CD4-positive, alpha-beta T cell treated with Interleukin-12 subunit alpha and Interleukin-12 subunit beta, for 1 hour (primary cell): ENCODE data around the gene KRT32.
A peak's percentile ranks its signal among the peaks of the same experiment; 100 is the strongest.

Experiments used
- DNase-seq: peaks from one replicate; pipeline ENCODE4 v3.0.0-alpha.2; 2020

KRT32 gene

DNA sequence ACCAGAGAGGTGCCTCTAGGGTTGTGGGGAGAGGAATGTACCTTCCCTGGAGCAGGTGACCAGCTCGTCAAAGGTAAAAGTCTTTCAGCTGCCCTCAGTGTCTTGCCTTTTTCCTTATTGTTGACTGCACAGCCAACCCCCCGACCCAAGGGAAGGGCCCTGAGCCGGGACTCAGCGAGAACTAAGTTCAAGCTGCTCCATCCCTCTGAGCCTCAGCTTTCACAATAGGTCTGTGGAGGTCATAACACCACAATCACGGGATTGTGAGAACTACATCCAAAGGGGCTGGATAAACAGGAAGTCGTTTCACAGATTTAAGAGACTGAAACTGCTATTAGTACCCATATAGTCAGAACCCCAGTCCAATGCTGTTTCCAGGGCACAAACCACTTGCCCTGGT lies 25.2 kb upstream of the KRT32 start:
- DNase-seq, result no peak

DNA sequence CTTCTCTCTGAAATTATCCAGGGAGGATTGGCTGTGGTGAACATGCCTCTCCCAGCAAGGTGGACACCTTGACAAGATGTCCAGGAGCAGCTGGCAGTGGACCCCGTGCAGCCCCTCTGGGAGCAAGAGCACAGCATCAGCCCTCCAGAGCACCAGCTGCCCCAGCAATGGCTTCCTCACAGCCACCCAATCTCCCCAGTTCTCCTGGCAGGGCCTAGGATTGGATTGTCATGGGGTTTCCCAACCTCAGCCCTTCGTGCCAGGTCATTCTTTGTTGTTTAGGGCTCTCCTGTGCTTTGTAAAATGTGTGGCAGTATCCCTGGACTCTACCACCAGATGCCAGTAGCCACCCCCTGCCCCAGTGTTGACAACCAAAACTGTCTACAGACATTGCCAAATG lies 24.3 kb upstream of the KRT32 start:
- DNase-seq, result no peak

DNA sequence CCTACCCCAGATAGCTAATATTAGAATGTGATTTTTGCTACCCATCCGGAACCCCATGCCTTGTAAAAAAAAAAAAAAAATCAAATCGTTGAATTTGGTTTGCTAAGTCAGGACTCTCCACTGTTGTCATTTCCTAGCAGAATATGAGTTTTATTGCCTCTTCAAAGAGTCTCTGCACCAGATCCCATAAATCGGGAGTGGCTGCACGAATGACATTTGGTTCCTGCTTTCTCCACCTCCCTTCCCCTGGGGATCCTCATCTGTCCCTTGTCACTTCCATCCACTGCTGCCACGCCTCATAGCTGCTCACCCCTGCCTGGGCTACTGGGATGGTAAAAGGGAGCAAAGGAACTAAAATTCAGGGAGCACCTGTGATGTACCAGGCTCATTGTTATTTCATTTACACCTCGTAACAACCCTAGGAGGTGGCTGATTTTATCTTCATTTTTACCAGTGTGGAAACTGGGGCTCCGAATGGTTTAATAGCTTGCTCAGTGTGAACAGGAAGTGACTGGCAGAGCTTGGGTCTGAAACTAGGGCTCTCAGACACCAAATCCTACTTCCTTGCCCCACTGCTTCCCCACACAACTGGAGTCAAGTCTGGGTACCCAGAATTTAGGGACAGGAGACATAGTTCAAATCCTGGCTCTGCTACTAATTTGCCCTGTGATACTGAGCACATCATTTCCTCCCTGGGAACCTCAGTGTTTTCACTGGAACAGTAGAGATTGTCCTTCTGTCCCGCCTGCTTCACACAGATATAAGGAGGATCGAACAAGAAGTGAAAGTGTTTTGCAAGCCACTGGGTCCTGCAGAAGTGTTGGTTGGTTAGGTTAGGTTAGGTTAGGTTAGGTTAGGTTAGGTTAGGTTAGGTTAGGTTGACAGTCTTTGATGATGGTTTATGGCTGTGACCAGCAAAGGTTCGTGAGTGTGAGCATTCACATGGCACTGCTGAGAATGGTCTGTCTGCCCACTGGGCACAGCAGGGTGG lies 23.1 kb upstream of the KRT32 start:
- DNase-seq, result no peak

DNA sequence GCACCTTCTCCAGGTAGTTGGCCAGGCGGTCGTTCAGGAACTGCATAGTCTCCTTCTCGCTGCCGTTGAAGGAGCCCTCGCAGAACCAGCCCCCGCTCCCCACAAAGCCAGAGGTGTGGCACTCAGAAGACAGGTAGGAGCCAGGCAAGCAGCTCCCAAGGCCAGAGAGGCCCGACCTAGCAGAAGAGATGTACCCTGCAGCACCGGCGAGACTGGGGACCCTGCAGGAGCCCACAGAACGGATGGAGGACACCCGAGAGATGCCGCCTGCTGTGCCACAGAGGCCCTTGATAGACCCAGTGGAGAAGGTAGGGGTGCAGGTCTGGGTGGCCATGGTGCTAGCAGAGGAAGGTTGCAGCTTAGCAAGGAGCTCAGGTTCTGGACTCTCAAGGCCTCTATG lies 22.3 kb upstream of the KRT32 start, which contains the start of gene KRT36:
TSS of gene KRT36 (minus strand) at position 380 of the 400 bp plus-strand sequence. CDS start at position 334, 46 bp downstream.
- DNase-seq, result no peak

DNA sequence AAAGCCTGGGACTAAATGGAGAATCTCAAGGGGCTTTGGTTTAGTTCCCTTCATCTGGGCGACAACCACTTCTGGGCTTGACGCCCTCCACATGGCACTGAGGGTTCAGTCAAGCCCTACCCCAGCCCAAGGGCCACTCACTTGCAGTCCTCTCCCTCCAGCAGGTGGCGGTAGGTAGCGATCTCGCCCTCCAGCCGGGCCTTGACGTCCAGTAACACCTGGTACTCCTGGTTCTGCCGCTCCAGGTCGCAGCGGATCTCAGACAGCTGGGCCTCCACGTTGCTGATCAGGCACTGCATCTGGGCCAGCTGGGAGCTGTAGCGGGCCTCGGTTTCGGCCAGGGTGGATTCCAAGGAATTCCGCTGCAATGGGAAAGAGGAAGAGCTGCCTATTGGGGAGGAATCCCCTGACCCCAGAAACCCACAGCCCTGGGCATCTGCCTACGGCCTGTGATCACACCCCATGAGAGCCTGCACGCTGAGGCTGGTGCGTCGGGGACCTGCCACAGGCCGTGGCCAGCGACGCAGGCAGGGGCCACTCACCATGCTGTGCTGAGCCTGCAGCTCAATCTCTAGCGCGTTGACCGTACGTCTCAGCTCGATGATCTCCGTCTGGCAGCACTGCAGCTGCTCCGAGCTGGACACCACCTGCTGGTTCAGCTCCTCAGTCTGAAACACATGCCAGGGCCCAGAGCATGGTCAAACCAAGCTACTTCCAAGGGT lies 19.8 kb upstream of the KRT32 start:
- peak; percentile 9 for DNase-seq

DNA sequence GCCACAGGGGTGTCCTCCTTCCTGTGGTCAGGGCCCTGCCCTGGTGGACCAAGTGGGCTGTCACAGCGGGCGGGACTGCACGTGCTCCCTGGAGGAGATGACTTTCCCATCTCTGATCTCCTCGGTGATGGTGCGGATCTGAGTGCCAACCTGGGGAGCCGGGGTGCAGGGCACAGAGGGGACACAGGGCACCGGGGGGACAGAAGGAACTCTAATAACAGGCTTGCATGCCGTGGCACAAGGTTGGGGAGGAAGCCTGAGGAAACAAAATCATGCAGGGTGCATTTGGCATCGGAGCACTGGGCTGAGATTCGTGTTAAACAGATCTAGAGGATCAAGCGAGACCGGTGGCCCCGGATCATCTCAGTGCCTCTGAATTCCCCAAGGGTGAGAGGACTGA lies 19.1 kb upstream of the KRT32 start:
- no peak for DNase-seq

DNA sequence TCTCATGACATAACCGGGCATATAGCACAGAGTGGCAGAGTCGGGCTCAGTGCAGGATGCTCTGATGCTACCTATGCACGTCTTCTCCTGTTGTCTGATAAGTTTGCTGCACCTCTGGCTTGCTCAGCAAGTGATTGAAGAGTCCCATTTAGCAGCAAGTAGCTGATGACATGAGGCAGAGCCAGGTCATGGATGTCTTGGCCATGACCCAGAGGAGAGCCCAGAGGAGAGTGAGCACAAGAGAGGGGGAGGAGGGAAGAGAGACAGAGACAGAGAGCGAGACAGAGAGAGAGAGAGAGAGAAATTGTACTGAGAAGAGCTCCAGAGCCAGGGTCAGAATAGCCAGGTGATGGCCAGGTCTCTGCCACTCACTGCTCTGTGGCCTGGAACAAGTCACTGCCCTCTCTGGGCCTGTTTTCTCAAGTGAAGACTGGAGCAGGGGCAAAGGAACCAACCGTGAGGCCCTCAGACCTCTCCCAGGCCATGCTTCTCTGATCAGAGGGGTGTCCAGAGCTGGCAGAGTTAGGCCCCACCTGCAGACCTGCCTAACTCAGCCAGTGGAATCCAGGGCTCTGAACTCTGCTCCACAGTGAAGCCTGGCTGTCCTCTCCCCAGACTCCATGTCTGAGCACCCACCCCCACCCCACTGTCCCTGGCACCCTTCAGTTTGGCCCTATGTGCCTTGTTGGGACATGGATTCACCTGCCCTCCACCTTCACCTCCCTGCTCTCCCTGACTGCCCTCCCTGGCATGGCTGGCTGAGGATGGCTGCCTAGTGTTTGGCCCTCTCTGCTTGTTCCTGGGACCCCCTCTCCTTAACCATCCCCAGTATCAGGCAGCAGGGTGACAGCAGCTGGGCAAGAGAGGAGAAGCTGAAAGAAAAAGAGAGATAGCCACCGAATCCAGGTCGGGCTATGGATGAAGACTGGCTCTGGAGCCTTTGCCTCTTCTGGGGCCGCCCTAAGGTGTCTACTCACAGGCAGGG lies 18.0 kb upstream of the KRT32 start:
- DNase-seq, result no peak

DNA sequence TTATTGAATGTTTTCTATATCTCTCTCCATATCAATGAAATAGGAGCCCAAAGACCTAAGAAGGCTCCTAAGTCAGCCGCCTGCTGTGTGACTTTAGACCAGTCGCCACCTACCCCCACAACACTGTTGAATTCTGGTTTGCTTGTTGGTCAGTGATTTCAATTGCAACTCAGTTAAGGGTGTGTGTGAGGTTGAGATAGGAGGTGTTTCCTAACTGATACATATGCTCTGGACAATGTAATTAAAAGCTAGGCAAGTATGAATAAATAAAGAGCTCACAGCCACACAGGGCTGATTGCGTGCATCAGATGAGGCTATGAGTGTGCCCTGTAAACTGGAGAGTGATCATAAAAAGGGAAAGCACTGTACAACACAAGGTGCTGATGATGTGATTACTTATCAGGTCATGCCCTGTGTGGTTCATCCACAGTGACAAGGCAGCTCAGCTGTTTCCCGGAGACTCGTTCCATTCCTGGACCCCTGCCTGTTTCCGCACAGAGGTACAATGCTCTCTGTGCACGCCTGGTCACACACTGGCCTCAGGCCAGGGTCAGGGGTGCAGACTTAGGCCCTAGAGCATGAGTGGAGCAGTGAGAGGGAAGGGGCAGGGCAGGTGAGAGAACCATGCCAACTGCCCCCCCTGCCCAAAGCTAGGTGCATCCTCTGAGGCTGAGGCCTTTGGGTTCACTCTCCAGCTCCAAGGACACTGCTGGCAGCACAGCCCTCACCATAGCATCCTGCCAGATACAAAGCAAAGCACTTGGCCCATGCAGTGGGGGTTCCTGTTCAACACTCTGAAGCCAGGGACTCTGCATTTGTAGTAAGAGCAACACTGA lies 17.0 kb upstream of the KRT32 start:
- DNase-seq, result no peak

DNA sequence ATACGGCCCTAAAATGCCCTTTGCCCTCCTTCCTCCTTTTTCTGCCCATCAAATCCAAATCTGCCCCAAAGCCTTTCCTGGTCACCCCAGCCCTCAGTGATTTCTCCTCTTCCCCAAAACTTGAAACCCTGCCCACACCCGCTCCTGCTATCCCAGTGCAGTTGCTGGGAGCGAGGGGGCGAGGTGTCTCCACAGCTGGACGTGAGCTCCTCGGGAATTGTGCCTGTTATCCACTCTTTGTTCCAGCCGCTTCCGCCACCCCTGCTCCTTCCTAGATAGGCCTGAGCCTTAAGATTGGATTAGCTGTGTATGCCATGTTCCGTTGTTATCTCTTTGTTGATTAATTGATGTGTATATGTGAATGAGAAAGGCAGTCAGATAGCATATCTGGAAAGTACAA lies 16.3 kb upstream of the KRT32 start:
- no peak for DNase-seq

DNA sequence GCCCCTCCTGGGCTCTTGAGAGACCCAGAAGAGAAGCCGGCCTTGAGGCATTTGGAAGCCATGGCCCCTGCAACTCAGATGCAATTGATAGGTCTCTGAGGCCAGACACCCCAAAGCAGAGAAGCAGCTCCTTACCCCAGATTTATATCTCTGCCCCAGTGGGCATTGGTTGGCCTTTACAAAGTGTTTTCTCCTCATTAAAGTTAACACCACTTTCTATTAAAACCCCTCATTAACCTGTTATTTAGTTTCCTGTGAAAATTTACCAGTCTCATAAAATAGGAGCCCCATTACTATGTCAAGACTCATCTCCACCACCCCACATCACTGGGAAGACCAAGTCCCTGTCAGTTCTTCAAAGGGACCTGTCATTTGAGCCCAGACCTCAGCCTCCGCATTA lies 13.8 kb upstream of the KRT32 start, which contains the start of gene KRT35:
TSS of gene KRT35 (minus strand) at position 116 of the 400 bp plus-strand sequence. CDS start at position 62, 54 bp downstream.
- DNase-seq, result no peak

DNA sequence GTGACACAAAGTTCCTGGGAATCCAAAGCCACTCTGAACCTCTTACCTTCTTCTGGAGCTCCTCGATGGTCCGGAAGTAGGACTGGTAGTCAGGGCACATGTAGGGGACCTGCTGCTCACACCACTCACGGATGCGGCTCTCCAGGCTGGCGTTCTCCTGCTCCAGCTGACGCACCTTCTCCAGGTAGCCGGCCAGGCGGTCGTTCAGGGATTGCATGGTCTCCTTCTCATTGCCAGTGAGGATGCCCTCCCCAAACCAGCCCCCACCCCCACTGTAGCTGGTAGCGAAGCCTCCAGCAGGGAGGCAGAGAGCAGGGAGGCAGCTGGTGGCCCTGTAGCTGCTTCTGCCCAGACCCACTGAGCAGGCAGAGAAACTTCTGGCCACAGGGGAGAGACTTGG lies 13.4 kb upstream of the KRT32 start:
- DNase-seq, result no peak

DNA sequence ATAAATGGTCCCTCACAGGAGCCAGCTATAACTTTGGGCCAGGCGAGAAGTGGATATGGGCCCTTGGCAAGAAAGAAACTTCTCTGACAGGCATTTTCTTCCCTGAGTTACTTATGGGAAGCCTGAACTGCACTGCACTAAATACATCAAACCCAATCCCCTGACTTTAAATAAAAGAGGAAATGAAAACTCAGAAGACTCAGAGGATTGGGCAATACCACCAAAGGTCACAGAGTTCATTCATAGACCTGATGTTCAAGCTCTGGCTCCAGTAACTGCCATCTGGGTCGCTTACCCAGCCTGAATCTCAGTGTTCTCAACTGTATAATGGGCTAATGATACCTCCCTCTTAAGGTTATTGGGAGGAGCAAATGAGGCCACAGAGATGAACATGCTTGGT lies 12.9 kb upstream of the KRT32 start:
- DNase-seq, result no peak

DNA sequence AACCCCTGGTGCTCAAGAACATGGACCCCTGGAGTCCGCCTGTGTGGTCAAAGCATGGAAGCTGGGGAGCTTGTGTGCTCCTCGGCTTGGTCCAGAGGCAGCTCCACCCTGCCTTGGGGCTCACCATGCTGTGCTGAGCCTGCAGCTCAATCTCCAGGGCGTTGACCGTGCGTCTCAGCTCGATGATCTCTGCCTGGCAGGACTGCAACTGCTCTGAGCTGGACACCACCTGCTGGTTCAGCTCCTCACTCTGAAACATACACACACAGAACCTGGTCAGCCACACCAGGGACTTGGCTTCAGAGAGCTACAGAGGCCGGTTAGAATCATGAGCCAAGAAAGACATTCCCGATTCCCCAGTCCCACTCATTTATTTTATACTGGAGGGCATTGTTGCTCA lies 11.1 kb upstream of the KRT32 start:
- no peak for DNase-seq

DNA sequence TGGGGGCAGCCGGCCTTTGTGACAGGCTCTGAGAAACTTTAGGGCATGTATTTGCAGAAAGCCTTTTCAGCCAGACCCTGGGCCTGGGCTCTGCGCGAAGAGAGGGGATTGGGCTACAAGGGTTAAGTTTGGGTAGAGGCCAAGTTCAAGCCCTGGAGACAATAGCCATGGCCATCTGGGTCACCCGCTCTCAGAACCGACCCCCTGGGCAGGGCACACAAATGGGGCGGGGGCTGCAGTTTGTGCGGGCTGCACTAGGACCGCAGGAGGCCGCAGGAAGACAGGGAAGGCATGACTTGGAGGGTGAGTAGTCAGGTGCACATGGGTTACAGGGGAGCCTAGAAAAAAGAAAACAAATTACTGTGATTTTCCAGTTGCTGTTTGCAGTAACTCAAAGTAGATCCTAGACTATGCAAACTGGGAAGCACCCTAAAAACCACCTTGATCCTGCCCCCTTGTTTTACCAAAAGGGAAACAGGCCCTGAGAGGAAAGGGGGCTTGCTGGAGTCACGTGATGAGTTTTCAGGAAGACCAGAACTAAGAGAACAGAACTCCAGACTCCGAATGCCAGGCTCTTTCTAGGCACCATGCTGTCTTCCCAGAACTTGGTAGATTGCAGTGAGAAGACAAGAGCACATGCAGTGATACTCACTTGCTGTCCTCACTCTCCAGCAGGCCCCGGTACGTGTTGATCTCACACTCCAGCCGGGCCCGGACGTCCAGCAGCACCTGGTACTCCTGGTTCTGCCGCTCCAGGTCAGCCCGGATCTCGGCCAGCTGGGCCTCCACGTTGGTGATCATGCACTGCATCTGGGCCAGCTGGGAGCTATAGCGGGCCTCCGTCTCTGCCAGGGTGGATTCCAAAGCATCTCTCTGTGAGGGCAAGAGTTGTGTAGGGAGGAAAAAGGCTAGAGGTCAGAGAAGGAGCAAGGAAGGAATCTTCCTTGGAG lies 10.0 kb upstream of the KRT32 start:
- no peak for DNase-seq

DNA sequence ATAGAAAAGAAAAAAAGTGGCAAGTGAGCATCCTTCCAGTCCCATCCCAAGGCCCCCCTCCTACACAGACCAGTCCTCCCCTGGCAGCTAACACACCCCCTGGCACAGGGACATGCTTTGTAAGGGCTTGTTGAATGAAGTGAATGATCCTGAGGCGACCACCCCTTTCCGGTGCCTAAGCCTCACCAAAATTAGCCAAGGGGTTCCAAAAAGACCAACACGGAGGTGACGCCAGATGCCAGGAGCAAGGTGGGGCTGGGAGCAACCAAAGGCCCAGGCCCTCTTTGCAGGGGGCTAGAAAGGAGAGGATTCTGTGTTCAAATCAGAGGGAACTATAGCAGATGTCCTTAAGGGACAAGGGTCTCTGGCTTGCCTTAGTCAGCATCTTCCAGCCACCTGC lies 8.2 kb upstream of the KRT32 start:
- DNase-seq, result no peak

DNA sequence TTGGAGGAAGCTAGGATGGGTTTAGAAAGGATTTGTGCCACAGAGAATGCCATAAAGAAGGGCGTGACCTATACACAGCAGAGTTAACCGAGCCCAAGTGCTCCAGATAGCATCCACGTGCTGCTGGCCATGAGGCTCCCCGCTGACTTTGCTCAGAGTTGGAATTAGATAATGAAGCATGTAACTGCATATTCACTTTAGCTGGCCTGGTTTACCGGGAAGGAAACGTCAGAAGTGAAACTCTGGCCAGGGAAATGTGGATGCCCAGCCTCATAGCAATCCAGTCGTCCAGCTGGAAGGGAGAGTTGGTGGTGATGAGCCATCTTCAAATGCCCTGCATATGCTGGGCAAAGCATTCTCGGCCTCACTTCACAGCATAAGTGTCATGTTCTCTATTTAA lies 7.7 kb upstream of the KRT32 start:
- DNase-seq, result no peak

DNA sequence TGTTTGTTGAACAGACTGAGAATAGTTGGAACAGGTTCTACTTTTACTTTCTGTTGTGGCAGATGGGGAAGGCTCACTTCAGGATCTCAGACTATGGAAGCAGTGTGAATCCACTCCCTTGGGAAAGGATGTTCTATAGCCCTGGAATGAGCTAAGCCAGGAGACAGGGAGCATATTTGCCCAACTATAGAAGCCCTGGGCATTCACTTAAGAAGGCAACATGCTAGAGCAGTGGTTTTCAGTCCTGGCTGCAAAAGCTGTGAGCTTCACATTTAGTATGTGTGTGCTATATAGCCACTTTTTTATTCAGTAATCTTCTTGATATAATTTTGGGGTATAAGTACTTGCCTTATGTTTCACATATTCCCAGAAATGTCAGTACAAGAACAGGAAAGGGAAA lies 1.2 kb upstream of the KRT32 start:
- DNase-seq, result no peak

DNA sequence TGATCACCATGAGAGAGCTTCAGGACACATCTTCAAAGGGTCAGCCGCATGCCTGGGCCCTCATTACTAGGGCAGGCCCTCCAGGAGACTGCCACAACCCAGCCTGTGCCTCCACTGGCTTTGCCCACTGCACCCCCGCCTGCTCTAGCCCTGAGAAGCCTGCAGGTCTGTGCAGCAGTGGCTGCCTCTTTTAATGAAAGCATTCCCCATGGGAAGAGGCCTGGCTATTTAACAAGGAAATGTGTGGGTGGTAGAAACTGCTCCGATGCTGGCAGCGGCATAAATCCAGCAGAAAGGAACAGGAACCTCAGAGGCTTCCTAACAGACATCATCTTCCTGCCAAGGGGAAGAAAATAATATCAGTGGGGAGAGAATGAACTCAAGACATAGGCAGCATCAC lies 375 bp upstream of the KRT32 start:
- DNase-seq, result no peak

DNA sequence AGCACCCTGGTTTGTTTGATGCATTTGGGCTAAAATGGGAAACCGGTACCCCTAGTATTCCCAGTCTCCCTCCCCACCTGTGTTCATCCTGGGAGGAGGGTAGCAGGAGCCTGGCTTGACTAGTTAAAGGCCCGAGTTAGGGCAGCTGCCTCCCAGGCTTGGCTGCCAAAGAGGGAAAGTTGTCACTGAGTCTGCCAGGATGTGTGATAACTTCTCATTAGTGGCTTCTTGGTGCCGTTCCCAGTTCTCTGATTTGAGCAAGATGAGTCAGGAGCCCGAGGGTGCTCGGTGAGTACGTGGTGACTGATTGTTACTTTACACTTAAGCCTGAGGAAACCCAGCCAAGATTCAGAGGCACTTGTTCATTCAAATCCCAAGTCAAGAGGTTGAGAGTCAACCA lies 2.5 kb downstream of the KRT32 start:
- no peak for DNase-seq

DNA sequence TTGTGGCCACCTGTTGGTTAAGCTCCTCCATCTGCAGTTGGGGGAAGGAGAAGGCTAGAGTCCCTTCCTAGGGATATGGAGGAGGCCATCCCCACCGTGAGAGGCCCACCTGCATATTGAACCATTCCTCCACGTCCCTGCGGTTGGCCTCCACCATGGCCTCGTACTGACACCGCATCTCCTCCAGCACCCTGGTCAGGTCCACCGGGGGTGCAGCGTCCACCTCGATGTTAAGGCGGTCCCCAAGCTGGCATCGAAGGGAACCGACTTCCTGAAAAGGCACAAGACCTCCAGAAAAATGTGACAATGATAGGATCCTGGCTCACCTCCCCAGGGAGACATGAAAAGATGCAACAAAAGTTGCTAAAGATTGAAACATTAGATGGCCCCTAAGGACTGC lies 3.0 kb downstream of the KRT32 start:
- DNase-seq, result no peak

DNA sequence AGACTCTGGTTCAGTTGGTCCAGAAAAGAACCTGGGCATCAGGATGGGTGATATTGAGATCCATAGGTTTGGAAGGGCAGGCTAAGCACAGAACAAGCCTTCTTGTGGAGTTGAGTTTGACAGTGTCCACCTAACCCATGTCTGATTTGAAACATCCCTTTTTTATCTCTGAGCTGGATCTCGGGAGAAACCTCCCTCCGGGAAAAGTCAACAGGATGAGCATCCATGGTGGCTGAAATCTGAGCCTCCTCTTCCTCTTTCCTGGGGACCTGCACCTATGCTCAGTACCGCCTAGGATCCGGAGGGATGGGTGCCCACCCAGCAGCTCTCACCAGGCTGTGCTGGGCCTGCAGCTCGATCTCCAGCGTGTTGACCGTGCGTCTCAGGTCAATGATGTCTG lies 3.4 kb downstream of the KRT32 start:
- DNase-seq, result no peak
